ENCODE data around the gene TBC1D22B. TPM values are rescaled to one million over a fixed set of nuclear protein-coding genes. Genes with fewer than 3 reads are reported as not detected.

The TBC1D22B gene
- total RNA-seq, 1 experiment from 2014 or later = 13.5 TPM

GRCh38 chr6:37225350-37226169 is 32.0 kb upstream of the TBC1D22B start:
- ChIA-PET POLR2A (ENCODE audit: low non-redundant PET) (interaction anchor here (0.7 kb wide), 1 partner anchor 95 kb away, joined by 3 read pairs; no protein-coding TSS in a partner anchor), CTCF (interaction anchor here (0.6 kb wide), 1 partner anchor 458 kb away, joined by 3 read pairs; no protein-coding TSS in a partner anchor)
- H3K4me1 ChIP-seq (ENCODE audit: insufficient read depth, low read length, poor library complexity, severe bottlenecking) = peaks cover 8% of the 10 kb centered on the region
- H3K27me3 ChIP-seq (replicated peaks; ENCODE audit: insufficient read depth, low read depth, low read length, poor library complexity) = no peaks in the 10 kb centered on the region
- intact Hi-C loops (cut with micrococcal nuclease; ENCODE audit: unreplicated experiment) = no loop called here
- H3K36me3 ChIP-seq (ENCODE audit: insufficient read depth, low read length, poor library complexity, severe bottlenecking) = no peaks in the 10 kb centered on the region
- no peaks in the 10 kb centered on the region for H3K9me3 ChIP-seq (ENCODE audit: low read depth, low read length, poor library complexity, severe bottlenecking)
- H3K4me3 ChIP-seq (ENCODE audit: low read depth, low read length, poor library complexity, severe bottlenecking) = no peak overlapping the region
- BruUV-seq (replicated peaks) = no TSS peak
- no peak for TF ChIP-seq EZH2 (IDR thresholded peaks at IDR 0.05; ENCODE audit: borderline replicate concordance, low read depth, low read length, poor library complexity, severe bottlenecking)
- no peak for TF ChIP-seq CTCF (conservative IDR thresholded peaks at IDR 0.05; ENCODE audit: low read depth, low read length)
- H3K27ac ChIP-seq (ENCODE audit: low read depth, low read length, poor library complexity, severe bottlenecking) = no peak overlapping the region
- no peak for DNase-seq (ENCODE audit: low spot score)

- no peaks in the 10 kb centered on the region for H3K36me3 ChIP-seq (ENCODE audit: insufficient read depth, low read length, poor library complexity, severe bottlenecking)
- no peaks in the 10 kb centered on the region for H3K27me3 ChIP-seq (replicated peaks; ENCODE audit: insufficient read depth, low read depth, low read length, poor library complexity)
- H3K9me3 ChIP-seq (ENCODE audit: low read depth, low read length, poor library complexity, severe bottlenecking) = no peaks in the 10 kb centered on the region
- H3K27ac ChIP-seq (ENCODE audit: low read depth, low read length, poor library complexity, severe bottlenecking) = no peak overlapping the region
- no peak for DNase-seq (ENCODE audit: low spot score)
- H3K4me3 ChIP-seq (ENCODE audit: low read depth, low read length, poor library complexity, severe bottlenecking) = no peak overlapping the region
- TF ChIP-seq EZH2 (IDR thresholded peaks at IDR 0.05; ENCODE audit: borderline replicate concordance, low read depth, low read length, poor library complexity, severe bottlenecking) = no peak
- TF ChIP-seq CTCF (conservative IDR thresholded peaks at IDR 0.05; ENCODE audit: low read depth, low read length) = no peak
- H3K4me1 ChIP-seq (ENCODE audit: insufficient read depth, low read length, poor library complexity, severe bottlenecking) = no peaks in the 10 kb centered on the region
- ChIA-PET CTCF (no interaction called here), POLR2A (ENCODE audit: low non-redundant PET) (no interaction called here)
- intact Hi-C loops (cut with micrococcal nuclease; ENCODE audit: unreplicated experiment) = no loop called here
- no TSS peak for BruUV-seq (replicated peaks)
Observed at GRCh38 chr6:37230104-37230503, 27.5 kb upstream of the TBC1D22B start.

- CTCF ChIA-PET = no interaction called here
- no peaks in the 10 kb centered on the region for H3K9me3 ChIP-seq (ENCODE audit: low read depth, low read length, poor library complexity, severe bottlenecking)
- H3K27ac ChIP-seq (ENCODE audit: low read depth, low read length, poor library complexity, severe bottlenecking) = no peak overlapping the region
- no peak for DNase-seq (ENCODE audit: low spot score)
- no peaks in the 10 kb centered on the region for H3K36me3 ChIP-seq (ENCODE audit: insufficient read depth, low read length, poor library complexity, severe bottlenecking)
- no peaks in the 10 kb centered on the region for H3K27me3 ChIP-seq (replicated peaks; ENCODE audit: insufficient read depth, low read depth, low read length, poor library complexity)
- H3K4me1 ChIP-seq (ENCODE audit: insufficient read depth, low read length, poor library complexity, severe bottlenecking) = no peaks in the 10 kb centered on the region
- intact Hi-C loops (cut with micrococcal nuclease; ENCODE audit: unreplicated experiment) = no loop called here
- no peak overlapping the region for H3K4me3 ChIP-seq (ENCODE audit: low read depth, low read length, poor library complexity, severe bottlenecking)
- BruUV-seq (replicated peaks) = no TSS peak
- POLR2A ChIA-PET (ENCODE audit: low non-redundant PET) = no interaction called here
- TF ChIP-seq EZH2 (IDR thresholded peaks at IDR 0.05; ENCODE audit: borderline replicate concordance, low read depth, low read length, poor library complexity, severe bottlenecking) (no peak), CTCF (conservative IDR thresholded peaks at IDR 0.05; ENCODE audit: low read depth, low read length) (no peak)
Observed at GRCh38 chr6:37232430-37233017, 25.0 kb upstream of the TBC1D22B start.

All from A673 (cell line).